ENCODE data around the gene IQCN.

The IQCN gene

DNA sequence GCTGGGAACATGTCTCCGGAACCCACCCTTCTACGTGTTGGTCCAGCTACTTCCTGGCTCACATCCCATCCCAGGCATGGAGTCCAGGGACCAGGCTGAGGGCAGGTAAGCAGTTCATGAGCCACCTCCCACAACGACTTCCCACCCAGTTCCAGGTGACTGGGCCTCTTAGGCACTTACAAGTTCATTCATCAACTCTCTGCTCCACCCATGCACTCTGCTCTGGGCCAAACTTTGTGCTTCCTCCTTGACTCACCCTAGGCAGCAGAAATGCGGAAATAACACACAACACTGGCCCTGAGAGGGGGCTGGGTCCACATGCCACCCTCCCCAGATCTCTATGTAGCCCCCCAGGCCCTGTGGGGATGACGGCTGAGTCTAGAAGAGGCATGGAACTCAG is 20.5 kb downstream of the IQCN start:
- no peak overlapping the region for H3K4me3 ChIP-seq (ENCODE audit: low read length)
- DNase-seq (ENCODE audit: low read depth, low spot score): no peak

DNA sequence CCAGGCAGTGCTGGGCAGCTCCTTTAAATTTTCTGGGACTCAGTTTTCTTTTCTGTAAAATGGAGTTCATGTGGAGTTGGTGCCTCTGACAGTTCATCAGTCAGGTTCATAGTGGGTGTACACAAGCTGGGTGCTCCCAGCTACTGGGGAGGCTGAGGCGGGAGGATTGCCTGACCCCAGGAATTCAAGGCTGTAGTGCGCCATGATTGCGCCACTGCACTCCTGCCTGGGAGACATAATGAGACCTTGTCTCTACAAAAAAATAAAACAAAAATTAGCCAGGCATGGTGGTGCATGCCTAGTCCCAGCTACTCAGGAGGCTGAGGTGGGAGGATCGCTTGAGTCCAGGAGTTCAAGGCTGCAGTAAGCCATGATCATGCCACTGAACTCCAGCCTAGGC is 21.1 kb downstream of the IQCN start:
- H3K4me3 ChIP-seq (ENCODE audit: low read length): no peak overlapping the region
- DNase-seq (ENCODE audit: low read depth, low spot score): no peak

DNA sequence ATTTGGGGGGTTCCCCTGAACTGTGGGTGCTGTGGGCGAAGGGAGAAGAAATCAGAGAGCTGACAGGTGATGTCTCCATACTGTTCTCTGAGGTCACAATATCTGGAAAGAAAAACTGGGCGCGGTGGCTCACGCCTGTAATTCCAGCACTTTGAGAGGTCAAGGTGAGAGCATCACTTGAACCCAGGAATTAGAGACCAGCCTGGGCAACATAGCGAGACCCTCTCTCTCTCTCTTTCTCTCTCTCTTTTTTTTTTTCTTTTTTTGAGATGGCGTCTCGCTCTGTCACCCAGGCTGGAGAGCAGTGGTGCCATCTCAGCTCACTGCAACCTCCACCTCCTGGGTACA is 21.9 kb downstream of the IQCN start:
- H3K4me3 ChIP-seq (ENCODE audit: low read length): no peak overlapping the region
- no peak for DNase-seq (ENCODE audit: low read depth, low spot score)

DNA sequence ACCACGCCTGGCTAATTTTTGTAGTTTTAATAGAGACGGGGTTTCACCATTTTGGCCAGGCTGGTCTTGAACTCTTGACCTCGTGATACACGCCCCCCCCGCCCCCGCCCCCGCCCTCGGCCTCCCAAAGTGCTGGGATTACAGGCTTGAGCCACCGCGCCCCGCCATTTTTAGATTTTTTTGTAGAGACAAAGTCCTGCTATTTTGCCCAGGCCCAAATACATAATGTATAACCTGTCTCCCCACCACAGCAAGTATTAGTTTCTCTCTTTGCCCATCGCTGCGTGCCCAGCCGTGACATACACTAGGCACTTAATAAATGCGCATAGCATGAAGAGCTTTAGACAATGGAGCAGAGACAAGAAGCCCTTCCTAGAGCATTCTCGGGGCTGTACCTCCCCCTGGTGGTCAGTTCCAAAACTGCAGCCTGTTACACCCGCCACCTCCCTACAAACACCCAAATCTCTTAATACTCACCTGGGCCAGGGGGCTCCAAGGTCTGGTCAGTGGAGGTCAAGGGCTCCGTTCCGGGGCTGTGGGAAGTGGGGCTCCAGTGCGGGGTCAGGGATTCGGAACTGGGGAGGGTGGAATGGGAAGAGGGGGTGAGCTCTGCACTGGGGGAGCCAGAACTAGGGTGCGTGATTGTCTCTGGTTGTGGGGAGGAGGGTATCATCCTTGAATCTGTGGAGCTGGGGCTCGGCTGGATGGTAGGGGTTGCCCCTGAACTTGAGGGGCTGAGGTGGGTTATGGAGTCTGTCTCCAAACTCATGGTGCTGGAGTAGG is 22.5 kb downstream of the IQCN start:
- DNase-seq (ENCODE audit: low read depth, low spot score): peak; percentile 68
- no peak overlapping the region for H3K4me3 ChIP-seq (ENCODE audit: low read length)

DNA sequence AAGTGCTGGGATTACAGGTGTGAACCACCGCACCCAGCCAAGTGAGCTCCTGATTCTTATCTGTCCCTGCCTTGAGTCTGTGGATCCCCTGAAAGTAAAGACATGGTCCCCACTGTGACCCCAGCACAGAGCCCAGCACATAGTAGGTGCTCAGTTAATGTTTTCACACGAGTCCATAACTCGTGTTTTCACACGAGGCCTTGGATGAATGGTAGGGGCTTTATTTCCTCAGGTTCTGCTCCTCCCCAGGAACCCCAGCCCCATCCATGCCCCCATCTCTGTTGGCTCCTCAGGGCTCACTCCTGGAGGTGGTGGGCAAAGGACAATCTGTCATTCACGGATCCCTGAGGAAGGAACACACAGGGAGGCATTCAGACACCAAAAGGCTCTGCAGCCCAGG is 24.4 kb downstream of the IQCN start:
- DNase-seq (ENCODE audit: low read depth, low spot score): no peak
- no peak overlapping the region for H3K4me3 ChIP-seq (ENCODE audit: low read length)

DNA sequence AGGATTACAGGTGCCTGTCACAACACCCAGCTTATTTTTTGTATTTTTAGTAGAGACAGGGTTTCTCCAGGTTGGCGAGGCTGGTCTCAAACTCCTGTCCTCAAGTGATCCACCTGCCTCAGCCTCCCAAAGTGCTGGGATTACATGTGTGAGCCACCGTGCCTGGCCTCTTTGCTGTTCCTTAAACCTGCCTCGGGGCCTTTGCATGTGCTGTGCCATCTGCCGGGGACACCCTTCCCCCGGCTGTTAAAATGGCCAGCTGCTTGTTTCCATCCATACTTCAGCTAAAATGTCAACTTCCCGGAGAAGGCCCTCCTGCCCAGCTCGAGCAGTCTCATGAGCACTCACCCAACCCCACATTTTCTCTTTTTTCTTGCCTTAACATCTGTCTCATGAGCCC is 29.0 kb downstream of the IQCN start:
- DNase-seq (ENCODE audit: low read depth, low spot score): no peak
- no peak overlapping the region for H3K4me3 ChIP-seq (ENCODE audit: low read length)

DNA sequence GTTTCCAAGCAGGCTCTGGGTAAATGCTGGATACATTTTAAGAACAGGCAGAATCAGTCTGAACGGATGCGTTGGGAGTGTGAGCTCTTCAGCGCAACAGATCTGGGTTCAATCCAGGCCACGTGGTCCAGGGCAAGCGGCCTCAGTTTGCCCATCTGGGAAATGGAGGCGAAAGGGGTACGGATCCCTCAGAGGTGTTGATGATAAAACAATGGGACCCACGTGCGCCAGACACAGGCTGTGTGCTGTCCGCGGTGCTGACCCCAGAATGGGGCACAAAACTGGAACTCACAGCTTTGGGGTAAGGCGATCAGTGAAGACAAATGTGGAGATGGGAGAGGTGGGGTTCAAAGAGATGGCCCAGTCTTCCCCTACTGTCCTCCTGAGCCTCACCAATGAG is 34.9 kb downstream of the IQCN start:
- H3K4me3 ChIP-seq (ENCODE audit: low read length): no peak overlapping the region
- DNase-seq (ENCODE audit: low read depth, low spot score): no peak

DNA sequence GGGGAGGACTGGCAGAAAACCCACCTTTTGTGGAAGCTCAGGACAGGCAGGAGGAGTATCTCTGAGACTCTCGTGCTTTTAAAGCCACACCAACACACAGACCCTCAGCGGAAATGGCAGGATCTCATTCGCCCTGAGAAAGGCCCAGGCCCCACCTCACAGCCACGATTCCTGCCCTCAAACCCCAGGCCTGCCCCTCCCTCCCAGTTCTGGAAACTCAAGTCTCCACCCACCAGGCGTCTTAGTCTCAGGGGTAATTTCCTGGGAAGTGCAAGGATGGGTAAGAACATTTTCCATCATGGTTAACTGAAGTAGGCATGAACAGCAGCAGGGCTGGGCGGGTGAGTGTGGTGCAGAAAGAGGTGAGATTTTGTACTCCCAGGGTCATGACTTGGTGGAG is 40.1 kb downstream of the IQCN start:
- H3K4me3 ChIP-seq (ENCODE audit: low read length): no peak overlapping the region
- DNase-seq (ENCODE audit: low read depth, low spot score): no peak

DNA sequence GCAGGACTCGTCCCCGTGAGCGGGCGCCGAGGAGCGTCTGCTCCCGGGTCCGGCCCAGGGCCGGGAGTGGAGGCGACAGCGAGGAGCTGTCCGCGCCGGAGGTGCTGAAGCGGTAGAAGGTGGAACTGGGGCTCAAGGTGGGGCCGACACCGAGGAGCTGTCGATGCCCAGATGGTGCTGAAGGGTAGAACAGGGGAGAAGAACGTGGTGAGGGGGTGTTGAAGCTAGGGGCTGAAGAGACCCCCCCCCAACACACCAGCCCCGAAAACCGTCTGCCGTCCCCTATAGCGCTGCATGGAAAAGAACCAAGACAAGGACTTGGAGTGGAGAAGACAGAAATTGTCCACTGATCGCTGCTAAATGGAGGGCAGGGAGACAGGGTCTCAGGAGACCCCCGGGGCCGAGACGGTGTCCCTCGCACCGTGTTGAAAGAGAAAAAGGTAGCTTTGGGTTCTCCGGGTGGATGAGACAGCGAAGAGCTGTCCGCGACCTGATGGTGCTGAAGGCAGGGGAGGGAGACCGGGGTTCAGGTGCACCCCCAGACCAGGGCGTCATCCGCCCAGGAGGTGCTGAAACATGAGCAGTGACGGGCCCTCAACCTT is 40.9 kb downstream of the IQCN start:
- no peak for DNase-seq (ENCODE audit: low read depth, low spot score)
- no peak overlapping the region for H3K4me3 ChIP-seq (ENCODE audit: low read length)

DNA sequence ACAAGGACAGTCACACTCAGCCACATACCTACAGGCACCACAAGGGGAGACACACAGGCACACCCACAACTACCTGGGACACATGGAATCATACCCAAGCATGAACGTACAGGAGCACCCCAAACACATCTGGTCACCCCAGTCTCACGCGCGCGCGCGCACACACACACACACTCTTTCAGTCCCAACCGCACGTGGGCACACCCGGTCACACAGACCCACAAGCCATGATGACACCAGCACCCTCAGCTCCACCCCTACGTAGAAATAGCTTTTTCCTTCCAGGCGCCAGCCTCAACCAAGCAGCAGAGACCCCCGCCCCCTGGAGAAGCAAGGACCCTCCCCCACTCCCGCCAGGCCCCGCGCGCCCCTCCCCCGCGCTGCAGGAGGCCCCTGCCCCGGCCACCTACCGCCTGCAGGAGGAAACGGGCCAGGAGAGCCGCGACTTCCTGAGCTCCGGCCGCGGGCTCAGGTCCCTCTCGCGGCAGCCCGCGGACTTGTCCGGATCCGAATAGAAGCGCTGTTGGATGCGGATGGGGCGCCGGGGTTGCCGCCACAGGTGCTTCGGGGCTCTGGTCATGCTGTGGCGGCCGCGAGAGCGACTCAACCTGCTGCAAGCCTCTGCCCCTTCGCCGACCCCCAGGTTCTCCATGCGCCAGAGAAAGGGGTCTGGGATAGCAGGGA is 41.6 kb downstream of the IQCN start:
- DNase-seq (ENCODE audit: low read depth, low spot score): no peak
- no peak overlapping the region for H3K4me3 ChIP-seq (ENCODE audit: low read length)

DNA sequence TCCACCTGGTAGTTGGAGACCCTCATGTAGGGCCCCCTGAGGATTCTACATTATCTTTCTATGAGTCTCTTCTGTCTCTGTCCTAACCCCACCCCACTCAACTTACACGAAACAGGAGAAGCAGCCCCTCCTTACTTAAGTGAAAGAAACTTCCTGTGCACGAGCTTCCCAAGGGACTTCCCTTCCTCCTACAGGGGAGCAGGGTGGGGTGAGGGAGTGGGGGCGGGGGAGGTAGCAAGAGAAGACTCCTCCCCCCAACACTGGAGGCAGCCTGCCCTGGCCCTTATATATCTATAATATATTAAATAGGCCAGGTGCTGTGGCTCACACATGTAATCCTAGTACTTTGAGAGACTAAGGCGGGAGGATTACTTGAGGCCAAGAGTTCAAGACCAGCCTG is 42.5 kb downstream of the IQCN start:
- DNase-seq (ENCODE audit: low read depth, low spot score): no peak
- no peak overlapping the region for H3K4me3 ChIP-seq (ENCODE audit: low read length)

DNA sequence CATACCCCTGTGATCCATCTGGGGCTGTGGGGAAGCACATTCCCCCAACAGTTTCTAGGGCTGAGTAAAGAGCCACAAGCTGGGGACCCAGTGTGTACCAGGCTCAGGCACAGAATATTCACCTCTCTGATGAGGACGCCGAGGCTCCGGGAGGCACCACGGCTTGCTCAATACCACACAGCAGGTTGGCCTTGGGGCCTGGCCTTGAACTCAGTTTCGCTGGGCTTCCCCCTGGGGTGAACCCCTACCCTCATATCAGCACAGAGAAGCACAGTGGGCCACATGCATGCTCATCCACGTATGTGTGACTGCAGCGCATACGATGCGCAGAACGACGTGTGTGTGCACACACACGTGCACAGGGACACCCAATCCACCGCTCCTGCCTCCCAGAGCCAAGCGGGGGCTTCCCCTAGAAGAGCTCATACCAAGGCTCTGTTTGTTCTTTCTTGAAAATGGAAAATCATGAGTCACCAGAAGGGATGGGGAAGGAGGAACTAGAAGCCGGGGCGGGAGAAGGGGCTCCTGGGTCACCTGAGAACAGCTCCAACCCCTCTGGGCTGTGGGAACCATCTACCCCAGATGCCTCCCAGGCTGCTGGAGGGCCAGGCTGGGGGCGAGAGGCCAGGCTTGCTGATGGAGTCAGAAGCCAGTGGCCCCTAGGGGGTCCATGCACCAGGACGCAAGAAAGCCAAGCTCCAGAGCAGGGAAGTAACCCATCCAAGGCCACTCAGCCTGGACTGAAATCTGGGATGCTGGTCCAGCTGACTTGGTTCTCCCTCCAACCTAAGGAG is 43.1 kb downstream of the IQCN start:
- no peak overlapping the region for H3K4me3 ChIP-seq (ENCODE audit: low read length)
- DNase-seq (ENCODE audit: low read depth, low spot score): no peak

DNA sequence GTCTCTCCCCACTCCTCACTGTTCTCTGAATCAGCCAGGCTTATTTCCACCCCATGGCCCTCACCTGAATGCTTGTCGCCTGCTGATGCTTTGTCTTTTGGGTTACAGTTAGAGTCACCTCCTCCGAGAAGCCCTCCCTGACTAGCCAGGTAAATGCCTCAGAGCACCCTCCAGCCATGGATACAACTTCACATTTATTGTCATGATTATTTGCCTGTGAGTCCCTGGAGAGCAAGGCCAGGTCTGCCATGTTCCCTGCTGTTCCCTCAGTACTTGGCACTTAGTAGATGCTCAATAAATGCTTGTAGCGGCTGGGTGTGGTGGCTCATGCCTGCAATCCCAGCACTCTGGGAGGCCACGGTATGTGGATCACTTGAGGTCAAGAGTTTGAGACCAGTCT is 44.3 kb downstream of the IQCN start:
- no peak overlapping the region for H3K4me3 ChIP-seq (ENCODE audit: low read length)
- no peak for DNase-seq (ENCODE audit: low read depth, low spot score)

DNA sequence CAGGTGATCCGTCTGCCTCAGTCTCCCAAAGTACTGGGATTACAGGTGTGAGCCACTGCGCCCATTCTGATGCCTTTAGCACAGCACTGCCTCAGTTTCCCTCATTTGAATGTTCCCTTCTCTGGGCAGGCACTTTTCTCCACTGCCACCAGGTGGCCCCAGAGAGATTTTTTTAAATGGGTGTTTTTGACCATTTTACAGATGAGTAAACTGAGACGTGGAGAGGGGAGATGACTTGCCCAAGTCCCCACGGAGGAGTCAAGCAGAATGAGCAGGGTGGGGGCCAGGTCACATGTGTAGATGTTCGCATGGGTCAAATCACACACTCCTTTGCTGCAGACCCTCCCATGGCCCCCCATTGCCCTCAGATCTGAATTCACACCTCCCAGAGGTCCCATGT is 44.8 kb downstream of the IQCN start:
- no peak for DNase-seq (ENCODE audit: low read depth, low spot score)
- no peak overlapping the region for H3K4me3 ChIP-seq (ENCODE audit: low read length)

DNA sequence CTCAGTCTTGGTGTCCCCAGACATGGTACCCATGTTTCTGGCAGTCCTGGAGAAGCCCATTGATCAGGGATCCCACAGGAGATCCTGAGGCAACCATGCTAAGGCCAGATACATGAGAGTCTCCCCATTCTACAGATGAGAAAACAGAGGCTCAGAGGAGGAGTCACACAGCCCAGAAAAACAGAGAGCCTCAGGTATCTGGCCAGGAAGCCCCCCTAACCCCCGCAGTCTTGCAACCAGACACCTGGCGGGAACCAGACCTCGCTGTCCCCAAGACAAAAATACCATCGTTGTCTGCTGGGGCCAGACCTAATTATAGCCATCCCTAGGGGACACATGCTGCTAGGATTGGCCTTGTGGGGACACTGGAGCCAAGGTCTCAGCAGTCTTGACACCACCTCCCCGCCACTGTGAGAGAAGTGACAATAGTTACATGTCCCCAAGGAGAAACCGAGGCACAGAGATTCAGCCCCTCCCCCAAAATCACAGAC is 46.4 kb downstream of the IQCN start:
- DNase-seq (ENCODE audit: low read depth, low spot score): no peak
- H3K4me3 ChIP-seq (ENCODE audit: low read length): no peak overlapping the region

DNA sequence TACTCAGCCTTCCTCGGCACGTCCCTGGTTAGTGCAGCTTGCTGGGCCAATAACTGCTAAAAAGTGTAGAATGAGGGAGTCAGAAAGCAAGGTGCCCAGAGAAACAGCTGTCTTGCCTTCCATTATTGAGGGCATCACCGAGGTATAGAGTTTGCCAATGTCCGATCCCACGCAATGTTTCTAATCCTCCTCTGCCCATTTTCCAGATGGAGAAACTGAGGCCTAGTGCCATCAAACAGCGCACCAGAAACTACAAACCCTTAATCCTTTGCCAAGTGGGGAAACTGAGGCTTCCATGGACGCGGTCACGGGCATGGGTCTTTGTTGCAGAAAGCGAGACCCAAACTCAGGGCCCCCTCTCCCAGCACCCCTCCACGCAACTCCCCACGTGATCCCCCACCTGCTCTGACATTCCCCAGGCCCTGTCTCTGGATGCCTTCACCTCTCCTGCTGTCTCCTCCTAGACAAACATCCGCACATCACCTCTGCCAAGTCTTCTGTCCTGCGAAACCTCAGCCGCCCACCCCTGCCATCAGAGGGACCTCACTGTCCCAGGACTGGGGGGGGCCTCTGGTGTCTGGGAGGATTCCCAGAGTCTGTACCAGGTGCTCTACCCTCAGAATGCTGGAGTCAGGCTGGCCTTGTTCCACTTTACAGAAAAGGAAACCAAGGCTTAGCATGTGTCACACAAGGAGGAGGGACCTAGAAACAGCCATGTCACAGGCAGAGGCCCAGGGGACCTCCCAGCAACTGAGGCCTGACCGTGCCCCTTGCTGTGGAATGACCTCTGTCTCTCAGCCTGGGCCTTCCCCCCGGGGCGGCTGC is 47.1 kb downstream of the IQCN start:
- DNase-seq (ENCODE audit: low read depth, low spot score): no peak
- H3K4me3 ChIP-seq (ENCODE audit: low read length): no peak overlapping the region

DNA sequence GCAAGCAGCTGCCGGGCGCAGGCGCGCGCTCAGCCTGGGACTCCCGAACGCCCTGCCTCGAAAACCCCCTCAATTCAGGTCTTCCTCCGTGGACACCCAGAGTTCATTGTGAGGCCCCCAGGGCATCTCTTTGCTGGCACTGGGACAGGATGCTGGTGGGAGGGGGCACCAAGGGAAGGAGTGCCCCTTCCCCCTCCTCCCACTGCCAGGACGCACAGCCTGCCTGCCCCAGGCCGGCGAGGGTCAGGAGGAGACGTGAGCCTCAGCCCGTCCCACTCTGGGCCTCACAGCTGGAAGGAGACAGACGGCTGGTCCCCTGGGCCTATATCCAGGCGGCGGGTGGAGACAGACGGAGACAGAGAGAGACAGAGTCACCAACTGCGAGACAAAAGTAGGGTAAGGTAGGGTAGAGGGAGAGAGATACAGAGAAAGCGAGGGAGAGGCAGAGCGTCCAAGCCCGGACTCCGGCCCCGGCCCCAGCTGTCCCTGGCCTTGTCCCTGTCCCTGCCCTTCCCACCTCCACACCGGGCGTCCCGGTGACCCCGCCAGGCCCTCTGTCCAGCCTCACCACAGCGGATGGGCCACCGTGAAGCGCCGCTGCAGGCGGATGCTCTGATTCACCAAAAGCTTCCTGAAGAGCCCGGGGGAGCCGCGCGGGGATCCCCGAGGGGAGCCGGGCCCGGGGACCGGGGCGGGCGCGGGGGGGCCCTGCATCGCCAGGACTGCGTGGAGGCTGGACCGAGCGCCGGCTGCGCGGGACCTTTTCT is 48.4 kb downstream of the IQCN start, which contains the start of gene PDE4C:
TSS of gene PDE4C (minus strand) at position 737 of the 767 bp plus-strand sequence. CDS start at position 714, 23 bp downstream.
- H3K4me3 ChIP-seq (ENCODE audit: low read length): no peak within 1 kb of the TSS

DNA sequence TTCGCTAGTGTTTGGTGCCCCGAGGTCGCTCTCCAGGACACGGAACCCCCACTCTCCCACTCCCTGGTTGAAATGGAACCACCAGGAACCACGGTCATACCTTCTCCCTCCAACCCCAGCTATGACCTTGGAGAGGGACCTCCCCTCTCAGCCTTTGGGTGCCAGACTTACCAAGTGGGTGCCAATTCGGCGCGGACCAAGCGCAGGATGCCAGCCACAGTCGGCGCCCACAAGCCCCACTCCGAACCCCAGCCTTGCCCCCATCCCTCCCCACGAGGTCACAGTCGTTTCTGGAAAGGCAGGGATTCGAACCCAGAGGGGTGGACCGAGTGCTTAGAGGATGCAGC is 48.9 kb downstream of the IQCN start:
- DNase-seq (ENCODE audit: low read depth, low spot score): no peak
- H3K4me3 ChIP-seq (ENCODE audit: low read length): no peak overlapping the region

More for the DNA sequence above, 48.4 kb downstream of the IQCN start, which contains the start of gene PDE4C:
- no peak for DNase-seq (ENCODE audit: low read depth, low spot score)

Measured in Jurkat, Clone E6-1 (cell line).